22Rv1 (cell line): ENCODE measurements around the gene SBF2.

Experiments used
- ZFX ChIP-seq: fragments of 450-650 bp; IDR thresholded peaks from 2 replicates; pipeline ENCODE4 v1.6.1; 2017; ENCODE audit warnings: antibody characterized with exemption, borderline replicate concordance
- TF ChIP-seq, protein P1 (sequence below): fragments of 450-650 bp; IDR thresholded peaks from 2 replicates; pipeline ENCODE4 v1.5.1; 2017; ENCODE audit warnings: mild to moderate bottlenecking

DNA sequence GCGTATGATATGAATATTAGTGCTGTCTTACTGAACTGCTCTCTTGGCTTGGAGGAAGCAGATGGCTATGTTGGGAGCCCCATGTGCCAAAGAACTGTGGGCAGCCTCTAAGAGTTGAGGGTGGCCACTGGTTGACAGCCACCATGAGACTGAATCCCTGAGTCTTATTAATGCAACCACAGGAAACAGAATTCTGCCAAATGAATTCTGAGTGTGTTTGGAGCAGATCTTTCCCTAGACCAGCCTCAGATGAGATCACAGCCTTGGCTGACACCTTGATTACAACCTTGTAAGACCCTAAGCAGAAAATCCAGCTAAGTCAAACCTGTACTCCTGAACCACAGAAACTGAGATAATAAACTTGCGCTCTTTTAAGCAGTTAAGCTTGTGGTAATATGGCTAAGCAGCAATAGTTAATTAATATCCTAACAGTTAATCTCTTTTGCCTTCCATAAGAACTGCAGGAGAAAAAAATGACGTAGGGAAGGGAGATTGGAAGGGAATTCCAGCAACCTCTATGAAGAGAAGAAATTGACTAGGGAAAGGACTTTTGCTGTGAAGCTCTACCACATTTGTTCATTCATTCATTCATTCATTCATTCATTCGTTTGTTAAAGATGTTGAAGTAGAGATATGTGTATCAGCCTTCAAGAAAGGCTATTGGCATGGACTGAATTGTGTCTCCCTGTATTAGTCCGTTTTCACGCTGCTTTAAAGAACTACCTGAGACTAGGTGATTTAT is 37.7 kb upstream of the SBF2 start:
- TF ChIP-seq, protein P1, sequence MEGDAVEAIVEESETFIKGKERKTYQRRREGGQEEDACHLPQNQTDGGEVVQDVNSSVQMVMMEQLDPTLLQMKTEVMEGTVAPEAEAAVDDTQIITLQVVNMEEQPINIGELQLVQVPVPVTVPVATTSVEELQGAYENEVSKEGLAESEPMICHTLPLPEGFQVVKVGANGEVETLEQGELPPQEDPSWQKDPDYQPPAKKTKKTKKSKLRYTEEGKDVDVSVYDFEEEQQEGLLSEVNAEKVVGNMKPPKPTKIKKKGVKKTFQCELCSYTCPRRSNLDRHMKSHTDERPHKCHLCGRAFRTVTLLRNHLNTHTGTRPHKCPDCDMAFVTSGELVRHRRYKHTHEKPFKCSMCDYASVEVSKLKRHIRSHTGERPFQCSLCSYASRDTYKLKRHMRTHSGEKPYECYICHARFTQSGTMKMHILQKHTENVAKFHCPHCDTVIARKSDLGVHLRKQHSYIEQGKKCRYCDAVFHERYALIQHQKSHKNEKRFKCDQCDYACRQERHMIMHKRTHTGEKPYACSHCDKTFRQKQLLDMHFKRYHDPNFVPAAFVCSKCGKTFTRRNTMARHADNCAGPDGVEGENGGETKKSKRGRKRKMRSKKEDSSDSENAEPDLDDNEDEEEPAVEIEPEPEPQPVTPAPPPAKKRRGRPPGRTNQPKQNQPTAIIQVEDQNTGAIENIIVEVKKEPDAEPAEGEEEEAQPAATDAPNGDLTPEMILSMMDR = no peak
- TF ChIP-seq ZFX = no peak
